Measurements from ENCODE around the gene BCL2L11. TPM values are rescaled to one million over a fixed set of nuclear protein-coding genes. Genes with fewer than 3 reads are reported as not detected.

Gene BCL2L11
- total and polyA plus RNA-seq, 2 donors (not counting 3 experiments of a cell fraction or from before 2014, with no cell fraction given), result 12.9 to 26.6 TPM

DNA sequence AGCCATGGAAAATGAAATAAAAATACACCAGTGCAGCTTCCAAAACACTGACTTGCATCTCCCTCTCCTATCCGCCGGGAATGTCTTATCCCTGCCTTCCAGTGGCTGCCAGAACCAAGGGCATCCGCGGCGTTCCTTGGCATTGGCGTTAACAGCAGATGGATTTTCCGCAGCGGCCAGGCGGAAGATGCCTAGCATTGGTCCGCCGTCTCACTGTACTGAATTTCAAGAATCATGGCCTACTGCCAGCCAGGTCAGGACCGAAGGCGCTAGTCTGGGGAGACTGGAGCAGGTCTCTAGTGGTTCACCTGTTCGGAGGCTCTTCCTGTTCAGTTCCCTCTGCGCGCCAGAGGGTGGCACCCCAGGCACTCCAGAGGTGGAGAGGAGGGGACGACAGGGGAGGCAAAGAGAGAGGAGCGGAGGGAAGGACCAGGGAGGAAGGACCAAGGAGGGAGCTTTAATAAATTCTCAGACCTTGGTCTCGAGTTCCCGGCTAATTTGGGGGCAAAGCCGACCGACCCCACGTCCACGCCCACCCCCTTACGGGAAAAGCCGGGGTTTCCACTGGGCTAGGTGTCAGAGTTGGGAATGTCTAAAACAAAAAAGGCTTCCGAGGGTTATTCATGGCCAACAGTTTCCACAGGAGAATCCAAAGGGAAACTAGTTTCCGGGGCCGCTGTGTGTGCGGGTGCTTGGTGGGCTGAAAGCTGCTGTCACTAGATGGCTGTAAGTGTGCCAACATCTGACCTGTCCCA, 3.7 kb upstream of the BCL2L11 start:
- Histone ChIP-seq H3K27ac (ENCODE audit: insufficient read depth, low read depth, low read length) (no peak overlapping the region), H3K4me2 (ENCODE audit: insufficient read depth, low read length) (peak overlapping the region; percentile 88), H3K27me3 (ENCODE audit: control insufficient read depth in 2 of 2, insufficient read depth in 2 of 2, low read length in 2 of 2) (peaks cover 37 to 78% of the 10 kb centered on the region in 2 experiments), H3K9ac (replicated peaks; ENCODE audit: extremely low read depth, insufficient read depth, low read length) (no peak overlapping the region), H3K4me1 (ENCODE audit: control insufficient read depth, extremely low read depth, insufficient read depth, low read length) (peaks cover 34% of the 10 kb centered on the region), H3K9me3 (replicated peaks; ENCODE audit: control insufficient read depth, insufficient read depth, low read length) (no peaks in the 10 kb centered on the region), H3K4me3 (replicated peaks in 1 of 3; ENCODE audit: insufficient read depth in 1 of 3, low read depth in 1 of 3, low read length in 3 of 3) (peak overlapping the region in 2 of 3 experiments; percentile 33 to 56), H4K20me1 (replicated peaks; ENCODE audit: control insufficient read depth, extremely low read depth, insufficient read depth, low read length) (no peaks in the 10 kb centered on the region), H3K9me1 (replicated peaks; ENCODE audit: control insufficient read depth, extremely low read depth, insufficient read depth, low read length) (no peaks in the 10 kb centered on the region), H2AFZ (ENCODE audit: low read depth, low read length) (peak overlapping the region; percentile 82), H3K79me2 (ENCODE audit: control insufficient read depth, insufficient read depth, low read length) (no peaks in the 10 kb centered on the region), H3K36me3 (ENCODE audit: control insufficient read depth in 2 of 2, extremely low read depth in 1 of 2, insufficient read depth in 2 of 2, low read length in 2 of 2) (no peaks in the 10 kb centered on the region)
- DNase-seq (ENCODE audit: low read depth, low spot score) (peak; percentile 69), FAIRE-seq (peak; percentile 90)
- intact Hi-C loops (cut with micrococcal nuclease), result loop anchor here (1.0 to 5.0 kb wide), 5 partner anchors 88 to 585 kb away; no protein-coding TSS in a partner anchor
- ChIA-PET POLR2A (no interaction called here), CTCF (interaction anchor here (0.9 to 2.5 kb wide), 12 partner anchors 12 to 585 kb away, joined by 3 to 23 read pairs (median 4); no protein-coding TSS in a partner anchor)
- dilution Hi-C loops (cut with MboI; ENCODE audit: extremely low pct_ligation_motif_present, low sequenced_read_pairs), result no loop called here
- no TSS peak for BruUV-seq (replicated peaks)
- TF ChIP-seq MYC (IDR thresholded peaks at IDR 0.05; ENCODE audit: low read depth, low read length), result no peak
- TF ChIP-seq, protein P1, sequence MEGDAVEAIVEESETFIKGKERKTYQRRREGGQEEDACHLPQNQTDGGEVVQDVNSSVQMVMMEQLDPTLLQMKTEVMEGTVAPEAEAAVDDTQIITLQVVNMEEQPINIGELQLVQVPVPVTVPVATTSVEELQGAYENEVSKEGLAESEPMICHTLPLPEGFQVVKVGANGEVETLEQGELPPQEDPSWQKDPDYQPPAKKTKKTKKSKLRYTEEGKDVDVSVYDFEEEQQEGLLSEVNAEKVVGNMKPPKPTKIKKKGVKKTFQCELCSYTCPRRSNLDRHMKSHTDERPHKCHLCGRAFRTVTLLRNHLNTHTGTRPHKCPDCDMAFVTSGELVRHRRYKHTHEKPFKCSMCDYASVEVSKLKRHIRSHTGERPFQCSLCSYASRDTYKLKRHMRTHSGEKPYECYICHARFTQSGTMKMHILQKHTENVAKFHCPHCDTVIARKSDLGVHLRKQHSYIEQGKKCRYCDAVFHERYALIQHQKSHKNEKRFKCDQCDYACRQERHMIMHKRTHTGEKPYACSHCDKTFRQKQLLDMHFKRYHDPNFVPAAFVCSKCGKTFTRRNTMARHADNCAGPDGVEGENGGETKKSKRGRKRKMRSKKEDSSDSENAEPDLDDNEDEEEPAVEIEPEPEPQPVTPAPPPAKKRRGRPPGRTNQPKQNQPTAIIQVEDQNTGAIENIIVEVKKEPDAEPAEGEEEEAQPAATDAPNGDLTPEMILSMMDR (IDR thresholded peaks at IDR 0.05; ENCODE audit: extremely low read depth in 1 of 2, insufficient read depth in 1 of 2, low read depth in 1 of 2, low read length in 2 of 2), result peak; percentile 75 to 86
